Activated CD8-positive, alpha-beta memory T cell treated with anti-CD3 and anti-CD28 coated beads for 1 hour (primary cell): Measurements from ENCODE around the gene CSK.

Experiments used
- DNase-seq, 2 donors: peaks; one replicate each; pipeline ENCODE4 v3.0.0-alpha.2; 2020; ENCODE audit warnings: low read depth in 1 of 2; ENCODE audit errors: extremely low read depth in 1 of 2

CSK gene

GRCh38 chr15:74786551-74787165 lies 4.8 kb downstream of the CSK start:
- no peak for DNase-seq

- peak; percentile 71 to 77 for DNase-seq
Measured at GRCh38 chr15:74787251-74788041, 5.6 kb downstream of the CSK start.

- DNase-seq: no peak
Measured at GRCh38 chr15:74788042-74788682, 6.3 kb downstream of the CSK start.

- DNase-seq: no peak
Measured at GRCh38 chr15:74788683-74789151, 6.8 kb downstream of the CSK start.

- no peak for DNase-seq
Measured at GRCh38 chr15:74789171-74789631, 7.3 kb downstream of the CSK start.

GRCh38 chr15:74789741-74790079 lies 7.8 kb downstream of the CSK start:
- DNase-seq: no peak

GRCh38 chr15:74790080-74790916 lies 8.4 kb downstream of the CSK start:
- no peak for DNase-seq

GRCh38 chr15:74791007-74791406 lies 9.1 kb downstream of the CSK start:
- DNase-seq: no peak

GRCh38 chr15:74791667-74792066 lies 9.8 kb downstream of the CSK start:
- DNase-seq: no peak

GRCh38 chr15:74792227-74793016 lies 10.5 kb downstream of the CSK start:
- DNase-seq: no peak

- peak in 1 of 2 donors; percentile 64 for DNase-seq
Measured at GRCh38 chr15:74793135-74794028, 11.5 kb downstream of the CSK start.

- DNase-seq: no peak
Measured at GRCh38 chr15:74794248-74794969, 12.5 kb downstream of the CSK start.

- no peak for DNase-seq
Measured at GRCh38 chr15:74794970-74795349, 13.1 kb downstream of the CSK start.

GRCh38 chr15:74795966-74796625 lies 14.2 kb downstream of the CSK start:
- DNase-seq: no peak

- DNase-seq: no peak
Measured at GRCh38 chr15:74798388-74799254, 16.7 kb downstream of the CSK start.

- DNase-seq: no peak
Measured at GRCh38 chr15:74799255-74799855, 17.5 kb downstream of the CSK start.
